ENCODE measurements around the gene NET1.
"Not testable (repeated sequence)": the region's sequence is repeated elsewhere in the genome, so short reads cannot be mapped to it uniquely, and the experiment has no call there.

NET1 gene

DNA sequence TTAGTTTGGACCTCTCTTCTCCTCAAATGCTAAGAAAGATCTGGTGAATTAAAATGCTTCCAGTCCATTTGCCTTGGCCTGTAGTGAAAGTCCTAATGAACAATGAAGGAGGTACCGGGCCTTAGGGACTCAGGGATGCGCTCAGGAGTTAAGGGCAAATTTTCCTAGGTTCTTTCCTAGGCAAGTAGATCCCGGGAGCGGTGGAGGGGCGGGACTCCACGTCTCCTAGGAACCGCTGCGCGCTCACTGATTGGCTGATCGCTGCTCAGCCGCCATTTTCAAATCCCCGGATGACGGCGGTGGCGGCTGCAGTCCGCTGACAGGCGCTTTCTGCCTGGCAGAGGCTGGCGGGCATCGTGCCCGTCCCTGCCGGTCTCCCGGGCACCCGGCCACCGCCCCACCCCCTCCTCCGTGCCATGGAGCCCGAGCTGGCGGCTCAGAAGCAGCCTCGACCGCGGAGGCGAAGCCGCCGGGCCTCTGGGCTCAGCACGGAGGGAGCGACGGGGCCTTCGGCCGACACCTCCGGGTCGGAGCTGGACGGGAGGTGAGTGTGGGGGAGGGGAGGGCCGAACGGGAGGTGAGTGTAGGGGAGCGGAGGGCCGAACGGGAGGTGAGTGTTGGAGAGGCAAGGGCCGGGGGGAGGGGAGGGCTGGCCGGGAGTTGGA, at the start of gene NET1:
Gene NET1, plus strand, starts transcription at position 281 of the 665 bp plus-strand sequence. Its CDS starts 136 bp downstream, at position 417.
- peak; percentile 38 for DNase-seq (ENCODE audit: low read depth)

DNA sequence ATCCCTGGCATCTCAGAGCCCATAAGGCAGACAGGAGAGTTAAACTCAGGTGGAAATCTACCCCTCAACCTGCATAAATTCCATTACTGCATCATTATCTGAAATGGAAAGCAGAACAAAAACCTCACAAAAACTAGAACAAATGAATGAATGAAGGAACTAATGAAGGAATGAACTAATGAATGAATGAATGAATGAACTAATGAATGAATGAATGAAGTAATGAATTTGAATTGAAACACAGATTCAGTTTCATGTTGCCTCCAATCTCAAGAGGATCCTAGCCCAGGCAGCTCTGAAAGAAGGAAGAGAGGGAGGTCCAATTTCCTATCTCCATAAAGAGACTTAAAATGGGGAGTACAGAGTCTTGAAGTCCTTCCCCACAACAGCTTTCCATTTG, 49.5 kb upstream of the NET1 start:
- no peak for DNase-seq (ENCODE audit: low read depth)

GRCh38 chr10:5364374-5364773, 48.0 kb upstream of the NET1 start:
- no peak for DNase-seq (ENCODE audit: low read depth)

GRCh38 chr10:5364890-5365338, 47.4 kb upstream of the NET1 start, which contains the start of gene UCN3:
TSS of gene UCN3 (plus strand) at chr10:5364966. CDS start at chr10:5373721, 8,755 bp downstream.
- DNase-seq (ENCODE audit: low read depth), result no peak

- DNase-seq (ENCODE audit: low read depth), result no peak
Observed at GRCh38 chr10:5365928-5366327, 46.4 kb upstream of the NET1 start.

DNA sequence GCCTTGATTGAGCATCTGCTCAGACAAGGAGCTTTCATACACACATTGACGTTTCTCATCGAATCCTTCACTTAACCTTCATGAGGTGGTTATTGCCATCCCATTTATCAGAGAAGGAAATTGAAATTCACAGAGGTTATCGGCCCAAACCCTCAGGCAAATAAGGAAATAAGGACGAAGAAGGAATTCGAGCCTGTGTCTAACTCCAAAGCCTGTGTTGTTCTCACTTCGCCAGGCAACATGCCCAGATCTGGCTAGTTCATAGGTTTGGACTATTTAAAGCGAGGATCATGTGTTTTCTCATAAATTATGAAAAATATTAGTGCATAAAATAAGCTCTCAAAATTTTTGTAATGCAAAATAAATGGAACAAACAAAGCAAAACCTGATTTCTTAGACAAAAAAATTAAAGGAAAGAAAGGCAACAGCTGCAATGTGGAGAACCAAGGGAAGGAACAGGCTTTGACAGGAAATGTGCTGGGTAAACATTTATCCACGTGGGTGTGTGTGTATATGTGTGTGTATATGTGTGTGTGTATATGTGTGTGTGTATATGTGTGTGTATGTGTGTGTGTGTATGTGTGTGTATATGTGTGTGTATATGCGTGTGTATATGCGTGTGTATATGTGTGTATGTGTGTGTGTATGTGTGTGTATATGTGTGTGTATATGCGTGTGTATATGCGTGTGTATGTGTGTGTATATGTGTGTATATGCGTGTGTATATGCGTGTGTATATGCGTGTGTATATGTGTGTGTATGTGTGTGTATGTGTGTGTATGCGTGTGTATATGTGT, 42.8 kb upstream of the NET1 start:
- no peak for DNase-seq (ENCODE audit: low read depth)

DNA sequence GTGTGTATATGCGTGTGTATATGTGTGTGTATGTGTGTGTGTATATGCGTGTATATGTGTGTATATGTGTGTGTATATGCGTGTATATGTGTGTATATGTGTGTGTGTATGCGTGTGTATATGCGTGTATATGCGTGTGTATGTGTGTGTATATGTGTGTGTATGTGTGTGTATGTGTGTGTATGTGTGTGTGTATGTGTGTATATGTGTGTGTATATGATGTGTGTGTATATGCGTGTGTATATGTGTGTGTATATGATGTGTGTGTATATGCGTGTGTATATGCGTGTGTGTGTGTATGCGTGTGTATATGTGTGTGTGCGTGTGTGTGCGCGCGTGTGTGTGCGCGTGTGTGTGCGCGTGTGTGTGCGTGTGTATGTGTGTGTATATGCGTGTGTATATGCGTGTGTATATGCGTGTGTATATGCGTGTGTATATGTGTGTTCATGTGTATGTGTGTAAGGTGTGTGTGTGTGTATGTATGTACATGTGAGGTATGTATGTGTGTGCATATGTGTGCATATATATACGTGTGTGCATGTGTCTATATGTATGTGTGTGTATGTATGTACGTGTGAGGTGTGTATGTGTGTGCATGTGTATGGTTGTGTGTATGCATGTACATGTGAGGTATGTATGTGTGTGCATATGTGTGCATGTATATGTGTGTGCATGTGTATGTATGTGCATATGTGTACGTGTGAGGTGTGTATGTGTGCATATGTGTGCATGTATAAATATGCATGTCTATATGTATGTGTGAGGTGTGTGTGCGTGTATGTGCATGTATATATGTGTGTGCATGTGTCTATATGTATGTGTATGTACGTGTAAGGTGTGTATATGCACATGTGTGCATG, 41.6 kb upstream of the NET1 start:
- no peak for DNase-seq (ENCODE audit: low read depth)

- DNase-seq (ENCODE audit: low read depth), result no peak
Observed at GRCh38 chr10:5373307-5373706, 39.0 kb upstream of the NET1 start.

DNA sequence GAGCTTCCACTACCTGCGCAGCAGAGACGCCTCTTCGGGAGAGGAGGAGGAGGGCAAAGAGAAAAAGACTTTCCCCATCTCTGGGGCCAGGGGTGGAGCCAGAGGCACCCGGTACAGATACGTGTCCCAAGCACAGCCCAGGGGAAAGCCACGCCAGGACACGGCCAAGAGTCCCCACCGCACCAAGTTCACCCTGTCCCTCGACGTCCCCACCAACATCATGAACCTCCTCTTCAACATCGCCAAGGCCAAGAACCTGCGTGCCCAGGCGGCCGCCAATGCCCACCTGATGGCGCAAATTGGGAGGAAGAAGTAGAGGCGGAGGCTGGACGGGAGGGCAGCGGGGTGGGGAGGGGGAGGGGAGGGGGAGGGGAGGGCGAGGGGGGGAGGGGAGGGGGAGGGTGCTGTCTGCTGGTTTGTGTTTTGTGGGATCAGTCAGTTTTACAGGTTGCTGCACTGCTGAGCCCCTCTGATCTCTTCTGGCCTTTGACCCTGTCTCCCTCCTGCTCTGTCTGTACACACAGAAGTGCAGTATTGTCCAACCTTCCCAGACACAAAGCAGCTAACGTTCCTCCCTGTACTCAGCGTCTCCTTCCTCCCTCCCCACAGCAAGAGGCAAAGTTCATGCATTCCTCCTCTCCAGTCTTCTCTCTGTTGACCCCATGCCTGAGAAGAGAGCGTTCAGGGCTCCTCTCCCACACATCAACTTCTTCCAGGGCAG, 38.3 kb upstream of the NET1 start:
- no peak for DNase-seq (ENCODE audit: low read depth)

DNA sequence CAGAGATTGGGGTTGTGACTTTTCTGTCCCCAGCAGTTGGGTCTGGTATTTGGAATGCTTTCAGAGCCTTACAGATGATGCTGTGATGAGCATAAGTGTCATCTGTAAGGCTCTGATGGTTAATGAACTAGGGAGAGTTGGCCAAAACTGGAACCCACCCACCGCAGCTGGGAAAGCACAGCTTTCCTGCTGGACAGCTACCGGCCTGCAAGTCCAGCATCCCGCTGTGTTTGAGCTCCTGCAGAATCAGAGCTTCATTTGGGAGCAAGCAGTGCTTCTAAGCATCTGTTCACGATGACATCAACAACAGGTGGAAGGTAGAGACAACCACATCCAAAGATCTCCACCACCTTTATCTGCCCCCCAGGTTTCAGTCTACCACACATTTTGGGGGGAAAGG, 35.9 kb upstream of the NET1 start:
- no peak for DNase-seq (ENCODE audit: low read depth)

DNA sequence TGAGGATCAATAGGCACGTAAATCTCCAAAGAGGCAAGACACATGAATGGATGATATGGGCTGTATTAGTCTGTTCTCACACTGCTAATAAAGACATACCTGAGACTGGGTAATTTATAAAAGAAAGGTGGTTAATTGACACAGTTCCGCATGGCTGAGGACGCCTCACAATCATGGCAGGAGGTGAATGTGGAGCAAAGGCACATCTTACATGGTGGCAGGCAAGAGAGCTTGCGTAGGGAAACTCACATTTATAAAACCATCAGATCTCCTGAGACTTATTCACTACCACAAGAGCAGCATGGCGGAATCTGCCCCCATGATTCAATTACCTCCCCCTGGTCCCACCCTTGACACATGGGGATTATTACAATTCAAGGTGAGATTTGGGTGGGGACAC, 33.2 kb upstream of the NET1 start:
- not testable (repeated sequence) for DNase-seq (ENCODE audit: low read depth)

DNA sequence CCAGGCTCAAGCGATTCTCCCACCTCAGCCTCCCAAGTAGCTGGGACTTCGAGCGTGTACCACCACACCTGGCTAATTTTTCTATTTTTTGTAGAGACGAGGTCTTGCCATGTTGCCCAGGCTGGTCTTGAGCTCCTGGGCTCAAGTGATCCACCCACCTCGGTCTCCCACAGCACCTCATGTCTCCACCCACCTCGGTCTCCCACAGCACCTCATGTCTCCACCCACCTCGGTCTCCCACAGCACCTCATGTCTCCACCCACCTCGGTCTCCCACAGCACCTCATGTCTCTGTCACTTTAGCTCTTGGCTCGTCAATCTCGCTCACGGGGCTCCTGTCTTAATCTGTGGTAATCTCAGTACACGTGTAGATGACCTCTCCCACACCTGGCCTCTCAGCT, 32.0 kb upstream of the NET1 start:
- not testable (repeated sequence) for DNase-seq (ENCODE audit: low read depth)

GRCh38 chr10:5381187-5381586, 31.2 kb upstream of the NET1 start:
- no peak for DNase-seq (ENCODE audit: low read depth)

GRCh38 chr10:5385224-5385623, 27.1 kb upstream of the NET1 start:
- no peak for DNase-seq (ENCODE audit: low read depth)

- DNase-seq (ENCODE audit: low read depth), result no peak
Observed at GRCh38 chr10:5387169-5387568, 25.2 kb upstream of the NET1 start.

DNA sequence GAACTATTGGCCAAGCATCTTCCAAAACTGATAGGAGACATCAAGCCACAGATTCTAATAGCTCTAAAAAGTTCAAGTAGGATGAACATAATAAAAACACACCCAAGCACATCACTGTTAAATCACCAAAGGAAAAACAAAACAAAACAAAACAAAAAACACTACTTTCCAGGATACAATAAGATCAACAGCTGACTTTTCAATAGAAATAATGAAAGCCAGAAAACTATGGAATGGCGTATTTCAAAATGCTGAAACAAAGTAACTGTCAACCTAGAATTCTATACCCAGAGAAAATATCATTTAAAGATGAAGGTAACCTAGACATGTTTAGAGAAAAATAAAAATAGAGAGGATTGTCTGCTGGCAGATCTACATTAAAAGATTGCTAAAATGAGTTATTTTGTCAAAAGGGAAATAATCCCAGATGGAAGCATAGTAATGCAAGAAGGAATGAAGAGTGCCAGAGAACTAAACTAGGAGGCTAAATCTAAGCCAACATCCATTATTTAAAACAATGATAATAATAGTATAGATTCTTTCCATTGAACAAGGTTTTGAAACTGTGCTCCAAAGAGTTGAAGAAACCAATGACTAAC, 21.7 kb upstream of the NET1 start:
- no peak for DNase-seq (ENCODE audit: low read depth)

DNA sequence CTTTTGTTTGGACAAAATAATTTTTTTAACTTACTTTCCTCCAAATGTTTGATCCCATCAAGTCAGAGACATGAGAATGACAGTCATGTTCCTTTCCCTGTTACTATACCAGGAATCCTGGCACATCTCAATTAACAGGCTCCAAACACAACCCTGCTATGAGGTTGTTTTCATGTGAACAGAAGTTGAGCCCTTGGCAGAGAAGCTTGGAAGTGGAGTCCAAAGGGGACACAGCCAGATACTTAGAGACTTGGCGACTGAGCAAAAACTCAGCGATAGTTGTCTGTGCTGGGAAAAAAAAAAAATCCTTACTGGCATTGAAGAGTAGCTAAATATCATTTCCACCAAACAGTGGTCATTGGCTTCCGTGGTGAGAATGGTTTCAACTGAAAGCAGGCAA, 20.6 kb upstream of the NET1 start:
- DNase-seq (ENCODE audit: low read depth), result no peak

DNA sequence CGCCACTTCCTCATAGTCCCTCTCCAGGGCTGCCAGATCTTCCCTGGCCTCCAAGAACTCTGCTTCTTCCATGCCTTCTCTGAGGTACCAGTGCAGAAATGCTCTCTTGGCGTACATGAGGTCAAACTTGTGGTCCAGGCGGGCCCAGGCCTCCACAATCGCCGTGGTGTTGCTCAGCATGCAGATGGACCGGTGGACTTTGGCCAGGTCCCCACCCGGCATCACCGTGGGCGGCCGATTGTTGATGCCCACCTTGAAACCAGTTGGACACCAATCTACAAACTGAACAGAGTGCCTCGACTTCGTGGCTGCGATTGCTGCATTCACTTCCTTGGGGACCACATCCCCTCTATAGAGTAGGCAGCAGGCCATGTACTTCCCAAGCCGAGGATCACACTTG, 18.8 kb upstream of the NET1 start:
- no peak for DNase-seq (ENCODE audit: low read depth)

- no peak for DNase-seq (ENCODE audit: low read depth)
Observed at GRCh38 chr10:5395168-5395567, 17.2 kb upstream of the NET1 start.

DNA sequence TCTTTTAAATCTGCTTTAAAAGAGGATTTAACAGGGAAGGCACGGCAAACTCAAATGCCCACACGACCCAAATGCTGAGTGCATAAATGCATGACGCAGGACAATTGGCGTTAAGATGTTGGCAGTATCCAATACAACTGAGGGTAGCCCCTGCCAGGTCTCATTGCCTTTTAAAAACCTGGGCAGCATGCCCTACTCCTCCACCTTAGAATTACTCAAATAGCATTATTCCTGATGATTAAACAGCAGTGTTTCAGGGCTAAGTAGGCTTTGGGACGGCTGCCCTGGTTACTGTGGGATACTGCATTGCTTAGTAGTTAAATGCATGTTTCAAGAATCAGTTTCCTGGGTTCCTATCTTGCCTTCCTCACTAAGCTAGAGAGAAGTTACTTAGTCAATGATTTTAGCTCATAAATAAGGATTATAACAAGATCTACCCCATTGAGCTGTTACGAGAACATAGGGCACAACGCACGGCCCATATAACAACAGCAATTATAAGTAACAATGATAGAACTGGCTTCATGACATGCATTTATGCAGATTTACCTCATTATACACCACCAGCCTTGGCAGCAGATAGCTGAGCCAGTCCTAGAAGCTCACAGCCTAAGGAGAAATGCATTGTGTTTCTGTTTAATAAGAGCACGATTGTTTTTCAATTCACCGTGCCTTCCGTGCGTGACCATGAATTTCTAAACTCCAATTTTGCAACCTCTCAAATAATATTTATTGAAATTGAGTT, 15.6 kb upstream of the NET1 start:
- no peak for DNase-seq (ENCODE audit: low read depth)

DNA sequence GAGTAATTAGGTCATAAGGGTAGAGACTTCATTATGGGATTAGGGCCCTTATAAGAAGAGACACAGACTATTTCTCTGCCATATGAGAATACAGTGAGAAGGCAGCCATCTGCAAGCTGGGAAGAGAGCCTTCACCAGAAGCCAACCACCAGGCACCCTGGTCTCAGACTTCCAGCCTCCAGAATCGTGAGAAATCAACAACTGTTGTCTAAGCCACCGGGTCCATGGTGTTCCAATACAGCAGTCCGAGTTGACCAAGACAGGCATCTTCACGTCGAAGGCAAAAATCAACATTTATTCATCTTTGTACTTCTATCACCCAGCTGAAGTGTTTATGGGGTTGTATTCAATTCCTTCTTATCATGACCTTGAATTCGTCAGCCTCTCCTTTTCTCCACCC, 13.0 kb upstream of the NET1 start:
- no peak for DNase-seq (ENCODE audit: low read depth)

Data from HS-27A (cell line).